Measurements from ENCODE around the gene BMAL2. TPM values are rescaled to one million over a fixed set of nuclear protein-coding genes. Genes with fewer than 3 reads are reported as not detected.

The BMAL2 gene
- total RNA-seq, 1 experiment from 2014 or later = 23.1 TPM

GRCh38 chr12:27332407-27332713 is 276 bp upstream of the BMAL2 start:
- Histone ChIP-seq H3K23ac (ENCODE audit: insufficient read length, low read depth, low read length) (no peak overlapping the region), H2AFZ (ENCODE audit: low read length) (peak overlapping the region; percentile 10), H4K20me1 (ENCODE audit: control insufficient read depth, insufficient read depth, insufficient read length) (no peaks in the 10 kb centered on the region), H3K4ac (ENCODE audit: low read depth, low read length) (no peak overlapping the region), H3K9me3 (ENCODE audit: control insufficient read depth, low read depth, low read length) (no peaks in the 10 kb centered on the region), H3K4me2 (ENCODE audit: insufficient read depth, insufficient read length, low read length) (peak overlapping the region; percentile 71), H3K27me3 (ENCODE audit: insufficient read depth, low read length) (peaks cover 10% of the 10 kb centered on the region; the same call in 1 of the 2 replicates), H4K91ac (ENCODE audit: insufficient read length, low read depth, low read length) (no peak overlapping the region), H3K79me2 (ENCODE audit: insufficient read depth, low read length) (0 out of 2 replicates have a peak, but pooled peaks cover 2% of the 10 kb centered on the region), H3K56ac (ENCODE audit: insufficient read length, low read depth, low read length) (no peak overlapping the region), H4K5ac (ENCODE audit: insufficient read length, low read depth, low read length) (no peak overlapping the region), H4K8ac (replicated peaks; ENCODE audit: insufficient read length, low read depth, low read length) (no peak overlapping the region), H3K18ac (ENCODE audit: insufficient read length, low read depth, low read length) (no peak overlapping the region), H2BK12ac (ENCODE audit: insufficient read length, low read depth, low read length) (no peak overlapping the region), H2BK20ac (ENCODE audit: low read depth, low read length, poor library complexity, severe bottlenecking) (no peak overlapping the region), H3K4me1 (ENCODE audit: insufficient read depth, low read length) (no peaks in the 10 kb centered on the region; the same call in none of the 2 replicates), H3K14ac (ENCODE audit: insufficient read depth, low read length) (peak overlapping the region; percentile 45; the same call in 1 of the 2 replicates), H2AK5ac (ENCODE audit: insufficient read length, low read length) (no peak overlapping the region), H3K9ac (ENCODE audit: extremely low read depth, insufficient read length, low read length) (peak overlapping the region; percentile 46), H3T11ph (ENCODE audit: low read length) (no peak overlapping the region), H3K79me1 (ENCODE audit: insufficient read depth, low read depth, low read length, poor library complexity, severe bottlenecking) (peaks cover 2% of the 10 kb centered on the region), H3K27ac (ENCODE audit: insufficient read length, low read depth, low read length) (no peak overlapping the region), H2BK5ac (ENCODE audit: insufficient read length, low read length) (no peak overlapping the region), H2BK120ac (ENCODE audit: low read depth, low read length, poor library complexity, severe bottlenecking) (no peak overlapping the region), H3K23me2 (ENCODE audit: insufficient read length, low read depth, low read length, poor library complexity, severe bottlenecking) (peaks cover 8% of the 10 kb centered on the region), H2BK15ac (ENCODE audit: low read depth, low read length) (no peak overlapping the region)
- H3K9me3 Mint-ChIP-seq = no peaks in the 10 kb centered on the region
- TF ChIP-seq CTCF (conservative IDR thresholded peaks at IDR 0.05) = no peak
- peak overlapping the region; percentile 70 to 87 for H3K4me3 Mint-ChIP-seq
- no peak for DNase-seq
- WGBS (ENCODE audit: extremely low coverage, insufficient read length, low lambda C conversion rate) = no CpG with 5 or more reads among the region's 10 CpGs
- H3K4me1 Mint-ChIP-seq = peaks cover 22 to 30% of the 10 kb centered on the region in 2 experiments
- H3K27me3 Mint-ChIP-seq (ENCODE audit: low read depth) = peaks cover 31% of the 10 kb centered on the region
- H3K27ac Mint-ChIP-seq = peak overlapping the region in 1 of 3 experiments; percentile 59; a peak in 2 of 7 replicates
- no peaks in the 10 kb centered on the region for H3K36me3 Mint-ChIP-seq (ENCODE audit: insufficient read depth in 1 of 3, low read depth in 3 of 3)
